NCI-H2227 (cell line): ENCODE results near the gene PCDHGC4.

ENCODE experiments used
- DNase-seq: peaks from one replicate; lab custom pipeline; 2025; ENCODE audit not compliant: unreplicated experiment; lab: John Stamatoyannopoulos, UW

PCDHGC4 gene

DNA sequence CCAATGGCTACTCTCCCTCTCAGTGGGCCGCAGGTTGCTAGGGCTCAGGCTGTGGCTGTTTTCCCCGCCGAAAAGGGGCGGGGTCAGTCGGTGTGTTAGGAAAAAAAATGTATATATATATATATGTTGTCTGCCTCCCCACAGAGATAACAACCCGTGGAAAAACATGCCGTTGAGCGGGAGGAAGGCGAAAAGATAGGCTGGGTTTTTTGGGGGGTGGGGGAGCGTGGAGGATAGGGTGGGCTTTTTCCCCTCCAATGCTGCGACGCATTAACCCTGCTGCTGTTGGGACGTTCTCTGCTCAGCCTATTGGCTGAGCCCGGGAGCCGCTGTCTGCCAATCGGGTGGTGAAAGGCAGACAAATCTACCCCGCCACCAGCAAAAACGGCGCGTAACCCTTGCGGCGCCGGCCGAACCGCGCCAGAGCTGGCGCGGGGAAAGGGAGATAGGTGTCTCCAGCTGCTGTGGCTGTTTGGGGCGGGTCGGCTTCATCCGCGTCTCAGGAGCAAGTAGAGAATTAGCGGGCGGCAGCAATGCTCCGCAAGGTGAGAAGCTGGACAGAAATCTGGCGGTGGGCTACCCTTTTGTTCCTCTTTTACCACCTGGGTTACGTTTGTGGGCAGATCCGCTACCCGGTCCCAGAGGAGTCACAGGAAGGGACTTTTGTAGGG lies at the start of gene PCDHGC4:
Gene PCDHGC4, plus strand, starts transcription at position 390 of the 671 bp plus-strand sequence. Its CDS starts 144 bp downstream, at position 534.
- DNase-seq: peak; percentile 82

DNA sequence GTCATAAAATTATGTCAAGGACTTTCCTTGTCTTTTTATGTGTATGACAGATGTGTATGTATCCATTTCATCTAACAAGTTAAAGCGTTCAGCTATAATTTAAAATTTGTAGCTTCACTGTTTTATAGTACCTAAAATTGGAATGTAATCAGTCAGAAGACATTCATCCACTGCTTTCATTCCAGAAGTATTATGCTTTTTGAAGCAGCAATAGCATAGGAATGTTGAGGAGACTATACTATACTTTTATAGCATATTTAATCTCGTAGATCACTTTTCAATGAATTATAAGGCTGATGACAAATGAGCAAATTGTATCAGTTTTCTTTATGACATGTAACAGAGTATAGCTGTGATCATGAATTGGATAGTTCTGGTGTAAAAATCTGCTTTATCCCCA lies 47.6 kb upstream of the PCDHGC4 start:
- DNase-seq: no peak

DNA sequence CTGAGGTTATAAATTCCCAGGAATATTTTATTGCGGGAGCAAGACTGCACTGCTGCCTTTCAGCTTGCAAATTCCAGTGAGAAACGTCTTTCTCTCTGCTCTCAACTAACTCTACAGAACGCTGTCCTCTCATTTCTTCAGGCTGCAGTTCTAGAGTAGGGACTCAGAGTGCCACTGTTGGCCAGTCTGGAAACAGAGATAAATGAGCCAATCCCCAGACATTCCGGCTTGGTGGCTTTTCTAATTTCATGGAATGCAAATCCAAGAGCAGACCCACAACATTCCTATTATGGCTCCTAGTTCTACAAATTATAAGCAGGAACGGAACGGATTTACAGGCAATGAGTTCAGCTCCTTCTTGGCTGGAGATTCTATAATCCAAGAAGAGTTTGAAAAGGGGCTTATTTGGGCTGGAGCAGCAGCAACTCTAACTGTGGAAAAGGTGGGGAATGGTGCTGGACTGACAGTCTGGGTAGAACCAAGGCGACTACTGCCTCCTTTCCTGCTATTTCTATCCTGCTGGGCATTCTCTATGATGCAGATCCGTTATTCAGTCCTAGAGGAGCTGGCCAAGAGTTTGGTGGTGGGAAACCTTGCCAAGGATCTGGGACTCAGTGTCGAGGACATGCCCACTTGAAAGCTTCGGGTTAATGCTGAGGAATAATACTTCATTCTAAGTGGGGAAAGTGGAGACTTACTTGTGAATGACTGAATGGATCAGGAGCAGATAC lies 45.3 kb upstream of the PCDHGC4 start:
- DNase-seq: no peak

DNA sequence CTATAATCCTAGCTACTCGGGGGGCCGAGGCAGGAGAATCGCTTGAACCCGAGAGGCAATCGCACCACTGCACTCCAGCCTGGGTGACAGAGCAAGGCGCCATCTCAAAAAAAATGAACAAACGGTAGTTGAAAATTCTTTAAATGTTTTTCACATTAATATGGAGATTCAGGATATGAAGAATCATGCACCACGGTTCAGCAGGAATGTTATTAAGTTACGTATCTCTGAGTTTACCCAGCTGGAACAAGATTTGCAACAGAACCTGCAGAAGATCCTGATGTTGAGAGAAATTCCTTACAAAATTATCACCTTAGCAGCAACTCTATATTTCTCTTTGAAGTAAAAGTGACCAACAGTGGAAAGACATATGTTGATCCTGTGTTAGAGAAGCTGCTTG lies 44.5 kb upstream of the PCDHGC4 start:
- DNase-seq: no peak

DNA sequence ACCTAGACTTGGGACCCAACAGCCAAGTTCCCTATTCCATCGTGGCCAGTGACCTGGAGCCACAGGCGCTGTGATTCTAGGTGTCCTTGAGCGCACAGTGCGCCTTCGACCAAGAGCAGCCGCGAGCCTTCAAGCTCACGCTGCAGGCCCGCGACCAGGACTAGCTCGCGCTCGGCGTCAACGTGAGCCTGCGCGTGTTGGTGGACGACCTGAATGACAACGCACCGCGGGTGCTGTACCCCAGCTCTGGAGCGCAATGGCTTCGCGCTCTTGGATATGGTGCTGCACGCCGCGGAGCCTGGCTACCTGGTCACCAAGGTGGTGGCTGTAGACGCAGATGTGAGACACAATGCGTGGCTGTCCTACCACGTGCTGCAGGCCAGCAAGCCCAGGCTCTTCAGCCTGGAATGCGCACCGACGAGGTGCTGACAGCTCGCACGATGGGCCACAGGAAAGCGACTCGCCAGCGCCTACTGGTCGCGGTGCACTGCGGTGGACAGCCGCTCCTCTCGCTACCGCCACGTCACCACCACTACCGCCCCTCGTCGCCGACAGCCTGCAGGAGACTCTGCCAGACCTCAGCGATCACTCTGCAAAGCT lies 43.2 kb upstream of the PCDHGC4 start:
- no peak for DNase-seq

DNA sequence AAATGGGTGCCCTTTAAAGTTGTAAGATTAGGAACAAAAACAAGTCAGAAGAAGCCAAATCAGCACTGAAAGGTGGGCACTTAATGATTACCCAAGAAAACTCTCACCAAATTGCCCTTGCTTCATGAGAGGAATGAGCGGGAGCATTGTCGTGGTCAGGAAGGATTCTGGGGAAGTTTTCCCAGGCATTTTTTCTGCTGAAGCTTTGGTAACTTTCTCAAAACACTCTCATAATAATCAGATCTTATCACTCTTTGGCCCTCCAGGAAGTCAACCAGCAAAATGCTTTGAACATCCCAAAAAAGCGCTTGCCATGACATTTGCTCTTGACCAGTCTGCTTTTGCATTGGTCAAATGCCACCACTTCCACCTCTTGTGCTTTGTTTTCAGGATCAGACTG lies 19.5 kb upstream of the PCDHGC4 start:
- no peak for DNase-seq

DNA sequence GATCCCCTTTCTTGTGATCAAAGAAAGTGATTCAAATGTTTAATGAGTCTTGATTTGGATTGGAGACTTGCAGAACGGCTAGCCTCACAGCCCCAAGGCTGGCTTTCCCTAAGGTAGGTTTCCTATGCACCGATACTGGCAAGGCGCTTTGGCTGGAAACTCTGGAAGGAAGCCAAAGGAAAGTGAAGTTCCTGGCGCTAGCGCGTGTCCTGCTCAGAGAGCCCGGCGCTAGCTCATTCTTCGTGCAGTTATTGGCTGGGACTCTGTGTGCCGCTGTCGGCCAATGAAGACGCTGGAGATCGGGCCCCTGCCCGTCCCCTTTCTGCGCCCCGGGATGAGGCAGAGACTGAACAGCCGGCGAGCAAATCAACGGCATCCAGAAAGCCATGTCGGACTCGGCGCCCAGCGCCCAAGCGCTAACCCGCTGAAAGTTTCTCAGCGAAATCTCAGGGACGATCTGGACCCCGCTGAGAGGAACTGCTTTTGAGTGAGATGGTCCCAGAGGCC lies 9.2 kb upstream of the PCDHGC4 start, which contains the start of gene PCDHGC3:
Gene PCDHGC3, plus strand, starts transcription at position 342 of the 507 bp plus-strand sequence. Its CDS starts 151 bp downstream, at position 493.
- DNase-seq: peak; percentile 87

DNA sequence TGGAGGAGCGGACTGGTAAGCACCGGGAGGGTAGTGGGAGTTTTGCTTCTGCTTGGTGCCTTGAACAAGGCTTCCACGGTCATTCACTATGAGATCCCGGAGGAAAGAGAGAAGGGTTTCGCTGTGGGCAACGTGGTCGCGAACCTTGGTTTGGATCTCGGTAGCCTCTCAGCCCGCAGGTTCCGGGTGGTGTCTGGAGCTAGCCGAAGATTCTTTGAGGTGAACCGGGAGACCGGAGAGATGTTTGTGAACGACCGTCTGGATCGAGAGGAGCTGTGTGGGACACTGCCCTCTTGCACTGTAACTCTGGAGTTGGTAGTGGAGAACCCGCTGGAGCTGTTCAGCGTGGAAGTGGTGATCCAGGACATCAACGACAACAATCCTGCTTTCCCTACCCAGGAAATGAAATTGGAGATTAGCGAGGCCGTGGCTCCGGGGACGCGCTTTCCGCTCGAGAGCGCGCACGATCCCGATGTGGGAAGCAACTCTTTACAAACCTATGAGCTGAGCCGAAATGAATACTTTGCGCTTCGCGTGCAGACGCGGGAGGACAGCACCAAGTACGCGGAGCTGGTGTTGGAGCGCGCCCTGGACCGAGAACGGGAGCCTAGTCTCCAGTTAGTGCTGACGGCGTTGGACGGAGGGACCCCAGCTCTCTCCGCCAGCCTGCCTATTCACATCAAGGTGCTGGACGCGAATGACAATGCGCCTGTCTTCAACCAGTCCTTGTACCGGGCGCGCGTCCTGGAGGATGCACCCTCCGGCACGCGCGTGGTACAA lies 8.5 kb upstream of the PCDHGC4 start:
- peak; percentile 76 for DNase-seq

DNA sequence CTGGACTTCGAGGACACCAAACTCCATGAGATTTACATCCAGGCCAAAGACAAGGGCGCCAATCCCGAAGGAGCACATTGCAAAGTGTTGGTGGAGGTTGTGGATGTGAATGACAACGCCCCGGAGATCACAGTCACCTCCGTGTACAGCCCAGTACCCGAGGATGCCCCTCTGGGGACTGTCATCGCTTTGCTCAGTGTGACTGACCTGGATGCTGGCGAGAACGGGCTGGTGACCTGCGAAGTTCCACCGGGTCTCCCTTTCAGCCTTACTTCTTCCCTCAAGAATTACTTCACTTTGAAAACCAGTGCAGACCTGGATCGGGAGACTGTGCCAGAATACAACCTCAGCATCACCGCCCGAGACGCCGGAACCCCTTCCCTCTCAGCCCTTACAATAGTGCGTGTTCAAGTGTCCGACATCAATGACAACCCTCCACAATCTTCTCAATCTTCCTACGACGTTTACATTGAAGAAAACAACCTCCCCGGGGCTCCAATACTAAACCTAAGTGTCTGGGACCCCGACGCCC lies 7.7 kb upstream of the PCDHGC4 start:
- no peak for DNase-seq

DNA sequence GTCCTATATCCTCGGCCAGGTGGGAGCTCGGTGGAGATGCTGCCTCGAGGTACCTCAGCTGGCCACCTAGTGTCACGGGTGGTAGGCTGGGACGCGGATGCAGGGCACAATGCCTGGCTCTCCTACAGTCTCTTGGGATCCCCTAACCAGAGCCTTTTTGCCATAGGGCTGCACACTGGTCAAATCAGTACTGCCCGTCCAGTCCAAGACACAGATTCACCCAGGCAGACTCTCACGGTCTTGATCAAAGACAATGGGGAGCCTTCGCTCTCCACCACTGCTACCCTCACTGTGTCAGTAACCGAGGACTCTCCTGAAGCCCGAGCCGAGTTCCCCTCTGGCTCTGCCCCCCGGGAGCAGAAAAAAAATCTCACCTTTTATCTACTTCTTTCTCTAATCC lies 7.0 kb upstream of the PCDHGC4 start:
- DNase-seq: no peak

DNA sequence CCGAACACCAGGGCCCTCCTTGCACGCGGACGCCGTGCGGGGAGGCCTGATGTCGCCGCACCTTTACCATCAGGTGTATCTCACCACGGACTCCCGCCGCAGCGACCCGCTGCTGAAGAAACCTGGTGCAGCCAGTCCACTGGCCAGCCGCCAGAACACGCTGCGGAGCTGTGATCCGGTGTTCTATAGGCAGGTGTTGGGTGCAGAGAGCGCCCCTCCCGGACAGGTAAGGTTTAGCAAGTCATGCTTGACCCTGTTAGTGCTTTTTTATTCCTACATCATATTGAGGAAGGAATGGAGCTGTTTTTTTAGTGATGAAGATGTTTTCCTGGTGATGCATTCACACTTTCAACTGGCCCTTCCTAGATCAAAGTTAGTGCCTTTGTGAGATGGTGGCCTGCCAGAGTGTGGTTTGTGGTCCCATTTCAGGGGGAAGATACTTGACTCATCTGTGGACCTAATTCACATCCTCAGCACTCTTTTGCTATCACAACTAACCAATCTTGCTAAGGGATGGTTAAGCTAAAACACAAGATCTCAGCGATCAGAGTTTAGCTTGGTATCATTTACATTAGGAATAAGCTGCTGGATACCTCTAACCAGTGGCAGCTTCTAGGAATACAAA lies 6.4 kb upstream of the PCDHGC4 start:
- DNase-seq: no peak

DNA sequence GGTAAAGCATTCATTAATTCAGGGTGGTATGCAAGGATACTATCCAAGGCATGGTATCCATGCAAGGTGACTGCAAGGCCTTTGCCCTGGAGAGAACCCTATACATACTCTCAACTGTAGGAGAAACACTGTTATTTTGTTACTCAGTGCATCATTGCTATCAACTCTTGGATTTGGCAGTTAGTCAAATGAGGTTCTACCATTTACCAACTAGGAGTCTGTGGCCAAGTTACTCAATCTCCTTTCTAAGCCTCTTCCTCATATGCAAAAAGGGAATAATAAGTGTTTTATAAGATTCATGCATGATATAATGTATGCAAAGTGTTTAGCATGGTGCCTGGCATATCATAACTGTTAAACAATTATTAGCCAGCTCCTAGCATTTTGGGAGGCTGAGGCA lies 5.1 kb upstream of the PCDHGC4 start:
- no peak for DNase-seq

DNA sequence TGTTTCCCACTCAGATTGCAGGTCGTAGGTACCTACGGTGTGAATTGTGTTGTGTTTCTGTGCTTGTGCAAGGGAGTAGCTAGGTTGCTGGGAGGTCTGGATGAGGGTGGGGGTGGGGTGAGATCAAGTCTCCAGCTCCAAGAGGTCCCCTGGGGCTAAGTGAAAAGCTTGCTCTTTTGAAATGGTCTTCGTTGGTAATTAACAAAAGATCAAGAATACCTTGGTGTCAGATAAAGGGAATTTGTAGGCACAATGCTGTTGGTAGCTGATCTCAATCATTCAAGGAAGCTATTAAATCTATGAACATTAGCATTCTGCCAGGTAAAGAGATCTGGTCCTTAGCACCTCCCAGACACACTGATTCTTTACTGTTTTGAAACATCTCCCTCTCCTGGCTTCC lies 928 bp upstream of the PCDHGC4 start:
- no peak for DNase-seq

DNA sequence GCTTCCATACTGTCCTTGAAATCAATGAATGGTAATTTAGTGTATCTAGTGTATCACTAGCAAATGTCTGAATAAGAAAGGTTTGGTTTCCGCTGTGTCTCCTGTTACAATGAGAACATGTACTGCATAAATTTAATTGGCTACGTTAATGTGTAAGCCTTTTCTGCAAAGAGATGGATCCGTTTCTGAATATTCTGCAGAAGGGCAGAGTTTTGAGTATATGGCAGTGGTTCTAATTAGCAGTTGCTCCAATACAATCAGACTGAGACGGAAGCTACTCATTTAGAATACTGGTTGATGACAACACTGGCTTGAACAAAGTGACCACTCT lies 555 bp upstream of the PCDHGC4 start:
- DNase-seq: no peak

DNA sequence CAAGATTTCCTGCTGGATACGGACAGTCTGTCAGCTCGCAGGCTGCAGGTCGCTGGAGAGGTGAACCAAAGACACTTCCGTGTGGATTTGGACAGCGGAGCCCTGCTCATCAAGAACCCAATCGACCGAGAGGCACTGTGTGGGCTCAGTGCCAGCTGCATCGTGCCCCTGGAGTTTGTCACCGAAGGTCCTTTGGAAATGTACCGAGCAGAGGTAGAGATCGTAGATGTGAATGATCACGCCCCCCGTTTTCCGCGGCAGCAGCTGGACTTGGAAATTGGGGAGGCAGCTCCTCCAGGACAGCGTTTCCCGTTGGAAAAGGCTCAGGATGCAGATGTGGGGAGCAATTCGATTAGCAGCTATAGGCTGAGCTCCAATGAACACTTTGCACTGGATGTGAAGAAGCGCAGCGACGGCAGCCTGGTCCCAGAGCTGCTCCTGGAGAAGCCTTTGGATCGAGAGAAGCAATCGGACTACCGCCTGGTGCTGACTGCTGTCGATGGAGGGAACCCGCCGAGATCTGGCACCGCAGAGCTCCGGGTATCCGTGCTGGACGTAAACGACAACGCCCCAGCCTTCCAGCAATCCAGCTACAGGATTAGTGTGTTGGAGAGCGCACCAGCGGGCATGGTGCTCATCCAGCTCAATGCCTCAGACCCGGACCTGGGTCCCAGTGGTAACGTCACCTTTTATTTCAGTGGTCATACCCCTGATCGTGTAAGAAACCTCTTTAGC lies 658 bp downstream of the PCDHGC4 start:
- peak; percentile 12 for DNase-seq

DNA sequence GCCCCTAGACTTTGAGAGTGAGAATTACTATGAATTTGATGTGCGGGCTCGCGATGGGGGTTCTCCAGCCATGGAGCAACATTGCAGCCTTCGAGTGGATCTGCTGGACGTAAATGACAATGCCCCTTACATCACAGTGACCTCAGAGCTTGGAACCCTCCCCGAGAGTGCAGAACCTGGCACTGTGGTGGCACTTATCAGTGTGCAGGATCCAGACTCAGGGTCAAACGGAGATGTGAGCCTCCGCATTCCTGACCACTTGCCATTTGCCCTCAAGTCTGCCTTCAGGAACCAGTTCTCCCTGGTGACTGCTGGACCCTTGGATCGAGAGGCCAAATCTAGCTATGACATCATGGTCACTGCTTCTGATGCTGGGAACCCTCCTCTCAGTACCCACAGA lies 1.3 kb downstream of the PCDHGC4 start:
- DNase-seq: no peak

DNA sequence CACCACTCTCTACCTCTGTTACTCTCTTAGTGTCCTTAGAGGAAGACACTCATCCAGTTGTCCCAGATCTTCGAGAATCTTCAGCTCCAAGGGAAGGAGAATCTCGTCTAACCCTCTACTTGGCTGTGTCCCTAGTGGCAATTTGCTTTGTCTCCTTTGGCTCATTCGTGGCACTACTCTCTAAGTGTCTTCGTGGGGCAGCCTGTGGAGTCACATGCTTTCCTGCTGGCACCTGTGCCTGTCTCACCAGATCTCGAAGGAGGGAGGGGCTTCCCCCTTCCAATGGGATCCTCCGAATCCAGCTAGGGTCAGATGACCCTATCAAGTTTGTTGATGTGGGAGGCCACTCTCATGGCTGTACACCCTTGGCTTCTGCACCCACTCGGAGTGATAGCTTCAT lies 2.3 kb downstream of the PCDHGC4 start:
- DNase-seq: no peak

DNA sequence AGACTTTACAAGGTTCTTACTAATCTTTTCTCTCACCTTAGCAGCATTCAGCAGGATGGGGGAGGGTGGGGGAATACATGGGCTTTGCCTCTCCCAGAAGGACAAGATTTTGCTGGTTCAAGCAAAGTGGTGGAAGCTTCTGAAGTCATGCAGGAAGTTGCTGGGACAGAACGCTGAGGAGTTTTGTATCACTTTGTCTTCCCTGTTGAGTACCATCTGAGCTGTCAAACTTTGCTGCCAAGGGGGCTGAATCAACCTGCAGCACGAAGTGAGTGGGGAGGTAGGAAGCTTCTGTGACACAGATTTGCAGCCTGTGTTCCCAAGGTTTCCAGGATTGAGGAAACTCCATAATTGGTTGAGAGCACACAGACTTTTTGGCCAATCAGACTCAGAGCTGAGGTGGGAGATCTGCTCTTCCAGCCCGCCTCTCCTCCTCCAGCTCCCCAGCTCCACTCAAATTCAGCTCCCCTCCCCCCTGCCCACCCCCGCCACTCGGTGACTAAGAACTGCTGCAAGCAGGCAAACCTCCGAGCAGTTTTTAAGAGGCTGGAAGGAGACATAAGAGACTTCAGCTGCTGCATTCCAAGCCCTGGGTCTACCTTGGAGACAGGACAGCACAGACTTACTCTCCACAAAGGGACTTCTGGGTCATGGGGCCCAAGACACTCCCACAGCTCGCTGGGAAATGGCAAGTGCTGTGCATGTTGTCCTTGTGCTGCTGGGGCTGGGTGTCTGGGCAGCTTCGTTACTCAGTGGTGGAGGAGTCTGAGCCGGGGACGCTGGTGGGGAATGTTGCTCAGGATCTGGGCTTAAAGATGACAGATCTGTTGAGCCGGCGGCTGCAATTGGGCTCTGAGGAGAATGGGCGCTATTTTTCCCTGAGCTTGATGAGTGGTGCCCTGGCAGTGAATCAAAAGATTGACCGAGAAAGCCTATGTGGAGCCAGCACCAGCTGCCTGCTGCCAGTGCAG lies 4.0 kb downstream of the PCDHGC4 start, which contains the start of gene PCDHGC5:
Gene PCDHGC5, plus strand, starts transcription at position 491 of the 971 bp plus-strand sequence. Its CDS starts 160 bp downstream, at position 651.
- DNase-seq: no peak

DNA sequence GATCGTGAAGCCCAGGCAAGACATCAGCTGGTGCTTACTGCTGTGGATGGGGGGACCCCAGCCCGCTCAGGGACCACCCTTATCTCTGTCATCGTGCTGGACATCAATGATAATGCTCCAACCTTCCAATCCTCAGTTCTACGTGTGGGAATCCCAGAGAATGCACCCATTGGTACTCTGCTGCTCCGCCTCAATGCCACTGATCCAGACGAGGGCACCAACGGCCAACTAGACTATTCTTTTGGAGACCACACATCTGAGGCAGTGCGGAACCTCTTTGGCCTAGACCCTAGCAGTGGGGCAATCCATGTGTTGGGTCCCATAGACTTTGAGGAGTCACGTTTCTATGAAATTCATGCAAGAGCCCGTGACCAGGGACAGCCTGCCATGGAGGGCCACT lies 5.0 kb downstream of the PCDHGC4 start:
- DNase-seq: no peak
